ENCODE results near the gene RGL1.

GRCh38 chr1:183977717-183978116, 172.8 kb downstream of the RGL1 start:
- TF ChIP-seq EZH2phosphoT487 (IDR thresholded peaks at IDR 0.05; ENCODE audit: borderline replicate concordance, low read length) = no peak
- TF ChIP-seq CTCF (IDR thresholded peaks at IDR 0.05; ENCODE audit: low read depth, low read length, poor library complexity, severe bottlenecking) = no peak

Measured in DOHH2 (cell line).